Measurements from ENCODE around the gene PCDH10.
"Not testable (repeated sequence)": the region's sequence is repeated elsewhere in the genome, so short reads cannot be mapped to it uniquely, and the experiment has no call there.

The PCDH10 gene

GRCh38 chr4:133150486-133151340 lies 1.6 kb downstream of the PCDH10 start:
- no peak for DNase-seq (ENCODE audit: low spot score)

- no peak for DNase-seq (ENCODE audit: low spot score)
Observed at GRCh38 chr4:133151341-133151690, 2.2 kb downstream of the PCDH10 start.

DNA sequence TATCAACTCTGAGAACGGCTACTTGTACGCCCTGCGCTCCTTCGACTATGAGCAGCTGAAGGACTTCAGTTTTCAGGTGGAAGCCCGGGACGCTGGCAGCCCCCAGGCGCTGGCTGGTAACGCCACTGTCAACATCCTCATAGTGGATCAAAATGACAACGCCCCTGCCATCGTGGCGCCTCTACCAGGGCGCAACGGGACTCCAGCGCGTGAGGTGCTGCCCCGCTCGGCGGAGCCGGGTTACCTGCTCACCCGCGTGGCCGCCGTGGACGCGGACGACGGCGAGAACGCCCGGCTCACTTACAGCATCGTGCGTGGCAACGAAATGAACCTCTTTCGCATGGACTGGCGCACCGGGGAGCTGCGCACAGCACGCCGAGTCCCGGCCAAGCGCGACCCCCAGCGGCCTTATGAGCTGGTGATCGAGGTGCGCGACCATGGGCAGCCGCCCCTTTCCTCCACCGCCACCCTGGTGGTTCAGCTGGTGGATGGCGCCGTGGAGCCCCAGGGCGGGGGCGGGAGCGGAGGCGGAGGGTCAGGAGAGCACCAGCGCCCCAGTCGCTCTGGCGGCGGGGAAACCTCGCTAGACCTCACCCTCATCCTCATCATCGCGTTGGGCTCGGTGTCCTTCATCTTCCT lies 2.7 kb downstream of the PCDH10 start:
- no peak for DNase-seq (ENCODE audit: low spot score)

- no peak for DNase-seq (ENCODE audit: low spot score)
Observed at GRCh38 chr4:133152330-133152821, 3.3 kb downstream of the PCDH10 start.

- DNase-seq (ENCODE audit: low spot score), result no peak
Observed at GRCh38 chr4:133152831-133153481, 3.9 kb downstream of the PCDH10 start.

- no peak for DNase-seq (ENCODE audit: low spot score)
Observed at GRCh38 chr4:133154725-133155124, 5.6 kb downstream of the PCDH10 start.

GRCh38 chr4:133156096-133156495 lies 7.0 kb downstream of the PCDH10 start:
- no peak for DNase-seq (ENCODE audit: low spot score)

- DNase-seq (ENCODE audit: low spot score), result no peak
Observed at GRCh38 chr4:133156556-133156955, 7.5 kb downstream of the PCDH10 start.

DNA sequence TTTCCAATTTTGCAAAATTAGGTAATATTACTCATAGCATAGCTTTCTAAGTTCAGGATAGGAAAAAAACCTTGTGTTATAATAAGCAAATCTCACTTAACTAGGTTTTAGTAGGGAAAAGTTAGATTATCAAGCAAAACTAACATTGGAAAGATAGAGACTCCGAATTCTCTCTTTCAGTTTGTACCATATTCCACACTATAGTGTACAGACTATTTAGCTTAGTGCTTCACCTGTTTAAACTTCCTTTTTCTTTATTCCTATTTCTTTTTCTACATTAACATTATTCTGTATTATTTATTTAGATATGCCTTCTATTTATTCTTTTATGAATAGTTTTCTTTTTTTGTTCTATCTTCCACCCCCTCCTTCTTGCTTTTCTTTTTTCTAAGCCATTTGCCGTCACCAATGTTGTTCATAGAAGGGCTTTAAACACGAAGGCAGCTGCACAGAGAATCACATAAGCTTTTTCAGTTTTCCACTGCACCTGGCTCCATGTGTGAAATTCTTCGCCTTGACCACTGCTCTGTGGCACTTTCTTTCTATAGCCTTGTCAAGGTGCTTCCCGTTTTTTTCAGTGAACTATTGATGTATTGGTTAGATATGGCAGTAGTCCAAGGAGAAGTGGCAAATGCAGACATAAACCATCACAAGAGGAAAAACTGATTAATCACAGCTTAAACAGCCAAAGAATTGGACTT lies 8.5 kb downstream of the PCDH10 start:
- no peak for DNase-seq (ENCODE audit: low spot score)

GRCh38 chr4:133160853-133161252 lies 11.8 kb downstream of the PCDH10 start:
- DNase-seq (ENCODE audit: low spot score), result no peak

- DNase-seq (ENCODE audit: low spot score), result no peak
Observed at GRCh38 chr4:133161570-133162295, 12.6 kb downstream of the PCDH10 start.

GRCh38 chr4:133162941-133163340 lies 13.8 kb downstream of the PCDH10 start:
- DNase-seq (ENCODE audit: low spot score), result no peak

DNA sequence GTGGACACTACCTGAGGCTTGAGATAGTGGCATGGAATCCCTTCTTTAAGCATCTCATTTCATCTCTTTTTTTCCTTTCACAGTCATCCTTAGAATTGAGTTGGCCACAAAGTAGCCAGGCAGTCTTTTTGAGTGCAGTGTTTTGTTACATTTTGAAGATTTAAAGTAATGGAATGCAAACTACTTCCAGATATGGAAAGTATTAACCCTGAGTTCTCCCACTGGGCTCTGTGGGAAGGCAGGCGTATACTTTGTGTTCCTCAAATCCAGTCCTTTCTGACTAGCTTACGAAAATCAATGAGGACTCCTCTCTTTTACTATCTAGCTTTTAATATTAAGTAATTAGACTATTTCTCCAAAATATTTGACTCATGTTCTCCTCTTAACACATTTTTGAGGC lies 29.9 kb downstream of the PCDH10 start:
- DNase-seq (ENCODE audit: low spot score), result no peak

- DNase-seq (ENCODE audit: low spot score), result no peak
Observed at GRCh38 chr4:133186210-133186609, 37.1 kb downstream of the PCDH10 start.

GRCh38 chr4:133186845-133187244 lies 37.8 kb downstream of the PCDH10 start:
- DNase-seq (ENCODE audit: low spot score), result no peak

GRCh38 chr4:133188433-133189146 lies 39.5 kb downstream of the PCDH10 start:
- DNase-seq (ENCODE audit: low spot score), result no peak

GRCh38 chr4:133189147-133189517 lies 40.0 kb downstream of the PCDH10 start:
- no peak for DNase-seq (ENCODE audit: low spot score)

DNA sequence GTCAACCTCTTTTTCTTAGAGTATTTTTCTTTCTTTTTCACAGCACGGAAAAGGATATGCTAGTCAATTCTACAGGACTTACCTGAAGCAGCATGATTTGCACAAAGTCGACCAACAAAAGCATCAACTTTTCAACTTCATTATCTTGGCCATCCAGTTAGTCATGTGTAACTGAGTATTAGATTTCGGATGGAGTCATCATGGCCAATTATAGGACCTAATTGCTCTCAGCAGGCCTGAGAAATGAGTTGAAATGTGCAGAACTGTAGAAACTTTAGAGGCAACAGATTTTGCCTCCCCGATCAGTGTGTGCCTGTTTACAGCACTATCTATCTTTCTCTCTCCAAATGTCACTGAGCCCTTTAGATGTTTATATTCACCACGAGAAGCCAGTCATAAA lies 41.0 kb downstream of the PCDH10 start:
- no peak for DNase-seq (ENCODE audit: low spot score)

DNA sequence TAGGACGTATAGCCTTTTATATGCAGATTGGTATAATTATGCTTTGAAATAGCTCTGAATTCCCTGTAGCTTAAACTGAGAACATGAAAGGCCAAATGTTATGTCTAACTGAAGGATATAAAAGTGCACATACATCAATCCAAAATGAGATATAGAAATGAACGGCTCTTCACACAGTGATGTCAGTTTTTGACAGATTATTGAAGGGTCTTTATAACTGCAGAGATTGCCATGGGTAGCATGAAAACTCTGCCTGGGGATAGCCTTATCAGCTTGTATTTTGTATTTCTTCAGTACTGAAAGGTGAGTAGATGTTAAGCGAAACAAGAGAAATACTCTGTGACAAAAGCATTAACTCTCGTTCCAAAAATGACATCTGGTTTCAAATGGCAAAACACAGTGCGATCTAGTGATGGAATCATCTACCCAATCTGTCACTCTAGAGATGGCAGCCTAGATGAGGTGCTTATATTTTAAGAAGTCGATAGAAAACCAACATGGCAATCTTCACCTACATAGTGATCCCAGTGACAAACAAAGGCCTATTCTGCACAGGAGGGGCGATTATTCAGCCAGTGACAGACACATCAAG lies 59.7 kb downstream of the PCDH10 start:
- DNase-seq (ENCODE audit: low spot score), result no peak

DNA sequence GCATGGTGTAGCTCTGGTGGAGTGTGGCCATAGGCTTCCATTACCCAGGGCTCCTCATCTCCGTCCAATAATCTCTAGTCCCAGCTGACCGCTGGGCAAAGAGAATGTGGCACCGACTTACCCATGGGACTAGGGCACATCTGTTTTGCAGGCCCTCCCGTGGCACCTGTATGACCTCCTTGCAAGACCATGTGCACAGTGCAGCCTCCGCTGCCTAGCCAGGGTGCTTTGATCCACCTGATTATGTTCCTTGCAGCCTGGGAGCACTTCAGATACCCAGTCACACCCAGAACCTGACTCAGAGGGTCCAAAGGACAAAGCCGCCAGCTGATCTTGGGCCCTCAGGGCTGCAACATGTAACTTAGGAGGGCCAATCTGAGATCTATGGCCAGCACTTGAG lies 84.8 kb downstream of the PCDH10 start:
- no peak for DNase-seq (ENCODE audit: low spot score)

GRCh38 chr4:133240451-133240850 lies 91.4 kb downstream of the PCDH10 start:
- not testable (repeated sequence) for DNase-seq (ENCODE audit: low spot score)
